Rectal smooth muscle tissue (tissue), 1 donor: ENCODE measurements around the gene ZNF740.

ENCODE experiments used
- H3K27ac ChIP-seq: one replicate; pipeline ENCODE4 v1.7.0; 2013; ENCODE audit warnings: low read depth, low read length, inconsistent platforms
- H3K27me3 ChIP-seq: one replicate; pipeline ENCODE4 v1.7.0; 2013; ENCODE audit warnings: low read length; ENCODE audit not compliant: control insufficient read depth, insufficient read depth
- H3K36me3 ChIP-seq: one replicate; pipeline ENCODE4 v1.7.0; 2013; ENCODE audit warnings: low read length; ENCODE audit not compliant: control insufficient read depth, insufficient read depth
- H3K4me1 ChIP-seq: one replicate; pipeline ENCODE4 v1.7.0; 2013; ENCODE audit warnings: low read length; ENCODE audit not compliant: control insufficient read depth, insufficient read depth
- H3K4me3 ChIP-seq: one replicate; pipeline ENCODE4 v1.7.0; 2013; ENCODE audit warnings: low read length
- H3K9ac ChIP-seq: one replicate; pipeline ENCODE4 v1.7.0; 2013; ENCODE audit warnings: low read length

Gene ZNF740

GRCh38 chr12:53180220-53180930, at the start of gene ZNF740, which contains the start of gene CSAD:
ZNF740 (plus strand) TSS chr12:53180722; CDS start chr12:53181984, 1,262 bp downstream.
CSAD (minus strand) TSS chr12:53180925; CDS start chr12:53173470, 7,455 bp downstream.
- H3K36me3 ChIP-seq: peaks cover 19% of the 10 kb centered on the region
- H3K27ac ChIP-seq: peak within 1 kb of the TSS; percentile 97
- H3K4me1 ChIP-seq: peaks cover 29% of the 10 kb centered on the region
- peak within 1 kb of the TSS; percentile 69 for H3K9ac ChIP-seq
- H3K27me3 ChIP-seq: no peaks in the 10 kb centered on the region
- peak within 1 kb of the TSS; percentile 81 for H3K4me3 ChIP-seq

GRCh38 chr12:53131844-53132243, 48.7 kb upstream of the ZNF740 start:
- H3K27me3 ChIP-seq: no peaks in the 10 kb centered on the region
- no peak overlapping the region for H3K27ac ChIP-seq
- no peaks in the 10 kb centered on the region for H3K36me3 ChIP-seq
- no peak overlapping the region for H3K9ac ChIP-seq
- no peaks in the 10 kb centered on the region for H3K4me1 ChIP-seq
- H3K4me3 ChIP-seq: no peak overlapping the region

- Histone ChIP-seq H3K36me3 (no peaks in the 10 kb centered on the region), H3K27ac (no peak overlapping the region), H3K27me3 (no peaks in the 10 kb centered on the region), H3K4me3 (no peak overlapping the region), H3K4me1 (no peaks in the 10 kb centered on the region), H3K9ac (no peak overlapping the region)
Observed at GRCh38 chr12:53133722-53134121, 46.8 kb upstream of the ZNF740 start.

GRCh38 chr12:53143355-53143754, 37.2 kb upstream of the ZNF740 start:
- Histone ChIP-seq H3K36me3 (no peaks in the 10 kb centered on the region), H3K27ac (no peak overlapping the region), H3K27me3 (no peaks in the 10 kb centered on the region), H3K4me3 (no peak overlapping the region), H3K4me1 (no peaks in the 10 kb centered on the region), H3K9ac (no peak overlapping the region)

GRCh38 chr12:53145383-53146260, 34.9 kb upstream of the ZNF740 start:
- Histone ChIP-seq H3K4me3 (no peak overlapping the region), H3K36me3 (no peaks in the 10 kb centered on the region), H3K4me1 (no peaks in the 10 kb centered on the region), H3K27me3 (no peaks in the 10 kb centered on the region), H3K9ac (no peak overlapping the region), H3K27ac (no peak overlapping the region)

- Histone ChIP-seq H3K27me3 (no peaks in the 10 kb centered on the region), H3K4me3 (no peak overlapping the region), H3K27ac (no peak overlapping the region), H3K9ac (no peak overlapping the region), H3K4me1 (no peaks in the 10 kb centered on the region), H3K36me3 (no peaks in the 10 kb centered on the region)
Observed at GRCh38 chr12:53147181-53147580, 33.3 kb upstream of the ZNF740 start.

- Histone ChIP-seq H3K27ac (no peak overlapping the region), H3K4me3 (no peak overlapping the region), H3K27me3 (no peaks in the 10 kb centered on the region), H3K9ac (no peak overlapping the region), H3K36me3 (no peaks in the 10 kb centered on the region), H3K4me1 (no peaks in the 10 kb centered on the region)
Observed at GRCh38 chr12:53147653-53148052, 32.9 kb upstream of the ZNF740 start.

- no peak overlapping the region for H3K4me3 ChIP-seq
- H3K27ac ChIP-seq: no peak overlapping the region
- H3K27me3 ChIP-seq: no peaks in the 10 kb centered on the region
- H3K4me1 ChIP-seq: no peaks in the 10 kb centered on the region
- H3K36me3 ChIP-seq: no peaks in the 10 kb centered on the region
- H3K9ac ChIP-seq: no peak overlapping the region
Observed at GRCh38 chr12:53151039-53151438, 29.5 kb upstream of the ZNF740 start.

GRCh38 chr12:53152390-53152789, 28.1 kb upstream of the ZNF740 start:
- Histone ChIP-seq H3K27me3 (no peaks in the 10 kb centered on the region), H3K36me3 (no peaks in the 10 kb centered on the region), H3K27ac (no peak overlapping the region), H3K9ac (no peak overlapping the region), H3K4me1 (no peaks in the 10 kb centered on the region), H3K4me3 (no peak overlapping the region)

- H3K27me3 ChIP-seq: no peaks in the 10 kb centered on the region
- H3K27ac ChIP-seq: no peak overlapping the region
- H3K9ac ChIP-seq: no peak overlapping the region
- H3K4me3 ChIP-seq: peak overlapping the region; percentile 19
- H3K4me1 ChIP-seq: peaks cover 2% of the 10 kb centered on the region
- no peaks in the 10 kb centered on the region for H3K36me3 ChIP-seq
Observed at GRCh38 chr12:53159195-53159839, 21.2 kb upstream of the ZNF740 start.

GRCh38 chr12:53160000-53160399, 20.5 kb upstream of the ZNF740 start:
- Histone ChIP-seq H3K4me1 (peaks cover 2% of the 10 kb centered on the region), H3K9ac (no peak overlapping the region), H3K27me3 (no peaks in the 10 kb centered on the region), H3K36me3 (no peaks in the 10 kb centered on the region), H3K4me3 (no peak overlapping the region), H3K27ac (no peak overlapping the region)

GRCh38 chr12:53160673-53161072, 19.8 kb upstream of the ZNF740 start:
- Histone ChIP-seq H3K4me1 (peaks cover 2% of the 10 kb centered on the region), H3K36me3 (no peaks in the 10 kb centered on the region), H3K27me3 (no peaks in the 10 kb centered on the region), H3K4me3 (no peak overlapping the region), H3K27ac (no peak overlapping the region), H3K9ac (no peak overlapping the region)
